Liver (tissue), 2 donors: ENCODE data around the gene RALGPS1.

Experiments
- FOXA1 ChIP-seq: IDR thresholded peaks from 2 replicates; pipeline ENCODE4 v1.6.1; 2016; ENCODE audit warnings: antibody characterized with exemption
- TF ChIP-seq, protein P1 (sequence below): fragments of 150-350 bp; IDR thresholded peaks from 2 replicates; pipeline ENCODE4 v1.5.1; 2017; ENCODE audit warnings: improper control_type of control experiment, low read depth, low read length; ENCODE audit not compliant: missing input control
- donor health status: healthy.

DNA sequence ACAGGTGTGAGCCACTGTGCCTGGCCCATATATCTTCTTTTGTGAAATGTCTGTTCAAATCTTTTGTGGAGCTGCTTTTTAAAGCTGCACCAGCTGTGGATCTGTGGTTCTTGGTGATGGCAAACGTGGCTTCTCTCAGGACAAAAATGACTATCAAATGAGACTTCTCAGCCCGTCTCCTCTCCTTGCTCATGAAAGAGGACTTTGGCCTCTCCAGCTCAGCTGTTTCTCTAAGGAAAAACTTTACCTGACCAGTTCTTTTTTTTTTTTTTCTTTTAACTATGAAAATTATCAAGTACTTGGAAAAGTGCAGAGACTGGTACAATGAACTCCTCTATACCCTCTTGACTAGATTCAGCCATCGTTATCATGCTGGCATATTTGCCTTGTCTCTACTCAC, 44.8 kb downstream of the RALGPS1 start:
- TF ChIP-seq, protein P1, sequence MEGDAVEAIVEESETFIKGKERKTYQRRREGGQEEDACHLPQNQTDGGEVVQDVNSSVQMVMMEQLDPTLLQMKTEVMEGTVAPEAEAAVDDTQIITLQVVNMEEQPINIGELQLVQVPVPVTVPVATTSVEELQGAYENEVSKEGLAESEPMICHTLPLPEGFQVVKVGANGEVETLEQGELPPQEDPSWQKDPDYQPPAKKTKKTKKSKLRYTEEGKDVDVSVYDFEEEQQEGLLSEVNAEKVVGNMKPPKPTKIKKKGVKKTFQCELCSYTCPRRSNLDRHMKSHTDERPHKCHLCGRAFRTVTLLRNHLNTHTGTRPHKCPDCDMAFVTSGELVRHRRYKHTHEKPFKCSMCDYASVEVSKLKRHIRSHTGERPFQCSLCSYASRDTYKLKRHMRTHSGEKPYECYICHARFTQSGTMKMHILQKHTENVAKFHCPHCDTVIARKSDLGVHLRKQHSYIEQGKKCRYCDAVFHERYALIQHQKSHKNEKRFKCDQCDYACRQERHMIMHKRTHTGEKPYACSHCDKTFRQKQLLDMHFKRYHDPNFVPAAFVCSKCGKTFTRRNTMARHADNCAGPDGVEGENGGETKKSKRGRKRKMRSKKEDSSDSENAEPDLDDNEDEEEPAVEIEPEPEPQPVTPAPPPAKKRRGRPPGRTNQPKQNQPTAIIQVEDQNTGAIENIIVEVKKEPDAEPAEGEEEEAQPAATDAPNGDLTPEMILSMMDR, result no peak
- no peak for TF ChIP-seq FOXA1
